ENCODE measurements around the gene PDIA6. TPM values are rescaled to one million over a fixed set of nuclear protein-coding genes. Genes with fewer than 3 reads are reported as not detected.

Gene PDIA6
- total and polyA plus RNA-seq, 2 of the 4 experiments (the other 2 are of a cell fraction), result 204 to 349 TPM

DNA sequence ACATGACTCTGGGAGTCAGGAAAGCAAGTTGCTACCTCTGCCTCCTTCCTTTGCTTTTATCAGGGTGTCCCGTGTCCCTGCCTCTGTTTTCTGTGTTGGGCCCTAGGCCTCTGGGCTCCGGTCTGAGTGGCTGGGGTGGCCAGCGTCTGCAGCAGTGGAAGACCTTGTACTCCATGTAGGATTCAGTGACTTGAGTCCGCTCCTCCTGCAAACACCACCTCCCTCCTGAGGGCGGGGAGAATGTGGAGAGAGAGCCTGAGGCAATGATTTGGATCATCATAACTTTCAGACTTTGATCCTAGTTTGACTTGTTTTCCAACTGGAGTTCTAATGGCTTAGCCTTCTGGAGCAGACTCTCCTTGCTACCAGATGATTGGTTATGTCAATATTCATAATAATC, 60.3 kb downstream of the PDIA6 start:
- intact Hi-C loops (cut with micrococcal nuclease), result no loop called here
- Histone ChIP-seq H4K20me1 (ENCODE audit: insufficient read depth, low read length) (no peaks in the 10 kb centered on the region), H3K18ac (ENCODE audit: low read depth, low read length) (no peak overlapping the region), H2BK20ac (ENCODE audit: low read depth, low read length) (no peak overlapping the region), H2AK9ac (replicated peaks; ENCODE audit: low read depth, low read length, poor library complexity) (no peak overlapping the region), H2BK15ac (ENCODE audit: low read depth, low read length) (no peak overlapping the region), H3K27ac (ENCODE audit: insufficient read depth, low read length) (no peak overlapping the region), H3K14ac (replicated peaks; ENCODE audit: low read depth, low read length) (no peak overlapping the region), H3K4me1 (ENCODE audit: control insufficient read depth, insufficient read depth, low read length) (no peaks in the 10 kb centered on the region), H3K4me2 (ENCODE audit: low read depth, low read length) (no peak overlapping the region), H3K4me3 (ENCODE audit: insufficient read depth, low read depth, low read length) (no peak overlapping the region), H2BK120ac (ENCODE audit: low read depth, low read length) (no peak overlapping the region), H2AFZ (replicated peaks; ENCODE audit: low read length, poor library complexity) (no peak overlapping the region), H3K27me3 (ENCODE audit: control insufficient read depth, insufficient read depth, low read length) (peaks cover 35% of the 10 kb centered on the region), H4K8ac (ENCODE audit: low read depth in 2 of 2, low read length in 2 of 2) (no peak overlapping the region), H3K4ac (ENCODE audit: low read depth, low read length) (no peak overlapping the region), H3K56ac (ENCODE audit: extremely low read depth, insufficient read depth, low read length) (no peak overlapping the region), H3K23ac (ENCODE audit: low read depth, low read length) (no peak overlapping the region), H4K5ac (ENCODE audit: low read depth, low read length) (no peak overlapping the region), H3K9me3 (ENCODE audit: control insufficient read depth, insufficient read depth, low read length) (no peaks in the 10 kb centered on the region), H3K79me1 (ENCODE audit: low read depth in 1 of 2, low read length in 2 of 2) (no peaks in the 10 kb centered on the region), H3K36me3 (ENCODE audit: control insufficient read depth, insufficient read depth, low read length) (no peaks in the 10 kb centered on the region), H3K9me1 (ENCODE audit: insufficient read depth, low read length) (no peaks in the 10 kb centered on the region), H2AK5ac (ENCODE audit: low read depth, low read length) (no peak overlapping the region), H4K91ac (ENCODE audit: insufficient read depth, low read depth, low read length) (no peak overlapping the region), H2BK5ac (ENCODE audit: low read depth, low read length, poor library complexity, severe bottlenecking) (no peak overlapping the region), H3K9ac (ENCODE audit: low read depth, low read length) (no peak overlapping the region)
- BruUV-seq (replicated peaks), result no TSS peak
- ATAC-seq (ENCODE audit: low read depth) (no peak), DNase-seq (no peak)
- in situ Hi-C loops (cut with MboI; ENCODE audit: low sequenced_read_pairs), result no loop called here
- WGBS, 2 experiments (ENCODE audit: extremely low coverage in 2 of 2, insufficient read length in 1 of 2), result 50% methylated on average over 1 of the region's 5 CpGs; no CpG with 5 or more reads in 1 of the 2 experiments
- TF ChIP-seq RCOR1 (IDR thresholded peaks at IDR 0.05; ENCODE audit: insufficient replicate concordance, low read length), result no peak
- TF ChIP-seq RFX5 (IDR thresholded peaks at IDR 0.05; ENCODE audit: low read depth, low read length), result no peak
- TF ChIP-seq USF2 (IDR thresholded peaks at IDR 0.05; ENCODE audit: low read depth, low read length), result no peak
- TF ChIP-seq NFE2L2 (IDR thresholded peaks at IDR 0.05; ENCODE audit: low read depth, low read length), result no peak
- TF ChIP-seq CEBPB (IDR thresholded peaks at IDR 0.05; ENCODE audit: low read depth, low read length), result no peak
- TF ChIP-seq MAZ (IDR thresholded peaks at IDR 0.05; ENCODE audit: borderline replicate concordance, low read depth, low read length), result no peak
- TF ChIP-seq MAFK (IDR thresholded peaks at IDR 0.05; ENCODE audit: low read depth, low read length), result no peak
- TF ChIP-seq RAD21 (IDR thresholded peaks at IDR 0.05; ENCODE audit: low read length), result no peak
- TF ChIP-seq SMC3 (IDR thresholded peaks at IDR 0.05; ENCODE audit: low read depth, low read length), result no peak
- POLR2A ChIA-PET (ENCODE audit: unreplicated experiment), result no interaction called here
- CTCF ChIA-PET, result no interaction called here
- dilution Hi-C loops (cut with HindIII; ENCODE audit: low sequenced_read_pairs, unreplicated experiment), result no loop called here
